Measurements from ENCODE around the gene FLII.

- TF ChIP-seq CTCF (conservative IDR thresholded peaks at IDR 0.05), result no peak
- no peak for TF ChIP-seq EZH2 (IDR thresholded peaks at IDR 0.05; ENCODE audit: low read depth)
Observed at GRCh38 chr17:18201108-18201507, 57.4 kb downstream of the FLII start.
